ENCODE measurements around the gene GRIPAP1.

- TF ChIP-seq POLR2A (IDR thresholded peaks at IDR 0.05; ENCODE audit: low read depth, low read length) (no peak), POLR2AphosphoS5 (IDR thresholded peaks at IDR 0.05; ENCODE audit: low read depth, low read length) (no peak), SPI1 (IDR thresholded peaks at IDR 0.05; ENCODE audit: low read depth, low read length) (no peak), TAF1 (IDR thresholded peaks at IDR 0.05; ENCODE audit: low read depth, low read length) (no peak), POU2F2 (IDR thresholded peaks at IDR 0.05; ENCODE audit: low read depth, low read length) (no peak), PAX5 (IDR thresholded peaks at IDR 0.05; ENCODE audit: insufficient read depth, low read length, severe bottlenecking) (no peak)
These were observed 1.4 kb downstream of the GRIPAP1 start for GRCh38 chrX:49000636-49001035.

Data from GM12891 (cell line).